BJ (cell line): ENCODE data around the gene HAPLN1. TPM values are rescaled to one million over a fixed set of nuclear protein-coding genes. Genes with fewer than 3 reads are reported as not detected.

Source experiments
- CTCF ChIA-PET: fragments of 350-600 bp; formaldehyde crosslinking; extraction: SDS; loops from one replicate; lab custom pipeline; 2021; ENCODE audit warnings: antibody characterized with exemption, inconsistent platforms; lab: Yijun Ruan, JAX
- POLR2A ChIA-PET: fragments of 300-600 bp; sonication (Branson Sonifier 250); formaldehyde crosslinking; extraction: SDS; loops from one replicate; lab custom pipeline; 2021; ENCODE audit warnings: antibody characterized with exemption; lab: Charles Lee
- DNase-seq: peaks from one replicate; pipeline ENCODE4 v3.0.0-alpha.2; 2011; ENCODE audit warnings: low read depth
- H3K27me3 ChIP-seq: 2 replicates; pipeline ENCODE4 v1.6.0; 2011; ENCODE audit warnings: low read length; ENCODE audit not compliant: control insufficient read depth, insufficient read depth
- H3K36me3 ChIP-seq: 2 replicates; pipeline ENCODE4 v1.5.1; 2011; ENCODE audit warnings: low read length; ENCODE audit not compliant: control insufficient read depth, insufficient read depth
- H3K4me3 ChIP-seq: 2 replicates; pipeline ENCODE4 v1.5.1; 2011; ENCODE audit warnings: low read depth, mild to moderate bottlenecking, control low read depth, low read length
- CTCF ChIP-seq: IDR thresholded peaks from 2 replicates; pipeline ENCODE4 v1.5.1; 2011; ENCODE audit warnings: low read depth, mild to moderate bottlenecking, control low read depth, inconsistent platforms, low read length, moderate library complexity; ENCODE audit not compliant: insufficient read depth
- polyA minus RNA-seq: library from RNA; depleted of rRNA, polyadenylated mRNA; stranded (reverse); fragments of >200 nt; gene quantifications from 2 replicates; pipeline ENCODE4 v1.2.3, GENCODE V29; 2011; rRNA and poly(A)+ RNA removed
- polyA plus RNA-seq: library from polyadenylated mRNA; depleted of rRNA; stranded (reverse); fragments of >200 nt; gene quantifications from 2 replicates; pipeline ENCODE4 v1.2.3, GENCODE V29; 2011; rRNA removed

HAPLN1 gene
- polyA plus RNA-seq, result 2.5 and 4.1 TPM in 2 replicates
- 1.1 and 2.3 TPM in 2 replicates for polyA minus RNA-seq

DNA sequence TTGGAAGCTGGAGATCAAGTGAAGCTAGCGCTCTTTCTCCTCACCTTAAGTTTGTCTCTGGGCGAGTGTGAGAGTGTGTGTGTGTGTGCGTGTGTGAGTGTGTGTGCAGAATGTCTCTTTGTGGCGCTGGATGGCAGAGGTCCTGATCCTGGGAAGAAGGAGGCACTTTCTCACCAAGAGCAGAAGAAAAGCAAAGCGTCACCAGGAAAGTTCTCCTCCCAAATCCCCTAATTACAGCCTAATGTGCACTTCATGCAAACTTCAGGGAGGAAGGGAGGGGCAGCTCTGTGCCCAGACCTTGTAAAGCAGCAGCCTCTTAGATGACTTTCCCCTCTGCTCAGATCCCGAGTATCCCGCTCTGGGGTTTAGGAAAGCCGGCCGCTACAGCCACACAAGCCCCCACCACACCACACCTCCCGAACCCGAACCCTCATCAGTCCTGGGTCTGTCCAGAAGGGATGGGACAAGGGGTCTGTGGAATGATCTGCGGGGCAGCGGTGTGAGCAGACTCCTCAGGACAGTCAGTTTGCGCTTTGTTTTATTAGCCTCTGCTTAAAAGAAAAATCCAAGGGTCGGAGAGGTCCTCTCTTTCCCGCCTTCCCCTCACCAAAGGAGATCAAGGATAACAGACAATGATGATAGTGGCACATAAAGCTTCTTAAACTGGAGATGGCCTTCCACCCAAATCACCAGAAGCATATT is at the start of gene HAPLN1:
TSS of gene HAPLN1 (minus strand) at position 20 of the 702 bp plus-strand sequence. CDS start 47,332 bp downstream, outside the sequence.
- Histone ChIP-seq H3K27me3 (peaks cover 8% of the 10 kb centered on the region), H3K4me3 (peak within 1 kb of the TSS; percentile 51), H3K36me3 (no peaks in the 10 kb centered on the region)
- CTCF ChIA-PET, result interaction anchor here (0.6 to 3.1 kb wide), 3 partner anchors 9 to 709 kb away, joined by 3 to 12 read pairs (median 4); no protein-coding TSS in a partner anchor
- no peak for TF ChIP-seq CTCF
- DNase-seq, result no peak
- POLR2A ChIA-PET, result no interaction called here

DNA sequence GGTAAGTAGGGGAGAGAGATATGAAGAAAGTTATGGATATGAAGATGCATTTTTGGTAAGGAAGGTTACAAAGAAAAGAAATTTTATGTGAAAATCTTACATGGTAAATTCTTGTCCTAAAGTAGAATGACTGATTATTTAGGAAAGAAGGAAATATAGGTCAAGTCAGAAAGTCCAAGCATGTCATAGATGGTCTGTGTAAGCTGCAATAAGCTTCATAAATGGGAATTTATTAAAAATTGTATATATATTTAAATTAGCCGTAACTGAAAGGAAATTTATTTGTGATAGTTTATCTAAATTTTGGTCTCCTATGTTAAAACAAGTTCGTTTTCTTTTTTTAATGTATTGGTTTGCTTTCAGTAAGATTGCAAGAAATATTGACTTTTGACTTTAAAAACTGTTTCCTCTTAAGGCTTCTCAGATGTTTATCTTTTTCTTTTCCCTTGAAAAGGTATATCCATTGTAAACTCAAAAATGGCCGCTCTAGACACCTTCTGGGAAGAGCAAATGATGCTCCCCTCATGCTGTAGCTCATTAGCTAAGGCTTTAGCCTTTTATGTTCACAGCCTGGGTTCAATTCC is 46.8 kb upstream of the HAPLN1 start:
- Histone ChIP-seq H3K36me3 (no peaks in the 10 kb centered on the region), H3K4me3 (no peak overlapping the region), H3K27me3 (no peaks in the 10 kb centered on the region)
- POLR2A ChIA-PET, result no interaction called here
- CTCF ChIA-PET, result no interaction called here
- DNase-seq, result no peak
- no peak for TF ChIP-seq CTCF

DNA sequence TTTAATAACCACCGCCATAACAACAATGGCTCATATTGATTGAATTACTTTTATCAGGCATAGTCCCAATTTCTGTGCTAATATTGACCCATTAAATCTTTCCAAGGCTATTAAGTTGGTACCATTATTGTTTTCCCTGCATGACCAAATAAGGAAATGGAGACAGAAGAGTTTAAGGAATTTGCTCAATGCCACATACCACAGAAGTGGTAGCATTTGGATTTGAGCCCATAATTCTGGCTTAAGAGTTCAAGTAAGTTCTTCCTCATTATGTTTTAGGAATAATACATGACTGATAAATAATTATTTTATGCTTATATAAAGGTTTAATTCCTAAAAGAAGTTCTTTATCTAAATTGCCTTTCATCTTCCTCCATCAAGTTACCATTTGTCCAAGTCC is 43.4 kb upstream of the HAPLN1 start:
- POLR2A ChIA-PET, result no interaction called here
- no peaks in the 10 kb centered on the region for H3K27me3 ChIP-seq
- no peaks in the 10 kb centered on the region for H3K36me3 ChIP-seq
- no peak for TF ChIP-seq CTCF
- no peak overlapping the region for H3K4me3 ChIP-seq
- DNase-seq, result no peak
- CTCF ChIA-PET, result no interaction called here

DNA sequence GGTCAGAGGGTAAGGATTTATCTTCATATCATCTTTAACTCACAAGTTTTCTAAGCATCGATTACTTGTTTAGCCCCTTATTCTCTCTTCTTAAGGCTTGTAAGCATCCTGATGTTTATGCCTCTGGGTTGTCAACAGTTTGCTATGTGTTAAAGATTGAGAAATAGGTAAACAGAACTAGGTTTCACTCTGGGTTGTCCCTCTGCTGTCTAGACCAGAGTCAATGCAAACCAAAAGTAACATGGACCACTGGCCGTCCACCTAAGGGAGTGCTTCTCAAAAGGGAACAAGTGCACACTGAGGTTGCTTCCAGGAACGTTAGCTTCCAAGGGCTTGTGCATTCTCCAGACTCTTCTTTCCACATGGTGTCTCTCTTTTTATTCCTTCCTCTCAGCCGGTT is 39.9 kb upstream of the HAPLN1 start:
- TF ChIP-seq CTCF, result no peak
- POLR2A ChIA-PET, result no interaction called here
- no peaks in the 10 kb centered on the region for H3K27me3 ChIP-seq
- DNase-seq, result no peak
- CTCF ChIA-PET, result no interaction called here
- no peaks in the 10 kb centered on the region for H3K36me3 ChIP-seq
- no peak overlapping the region for H3K4me3 ChIP-seq

- no peak overlapping the region for H3K4me3 ChIP-seq
- H3K36me3 ChIP-seq, result no peaks in the 10 kb centered on the region
- DNase-seq, result no peak
- no peaks in the 10 kb centered on the region for H3K27me3 ChIP-seq
- no peak for TF ChIP-seq CTCF
- POLR2A ChIA-PET, result no interaction called here
- CTCF ChIA-PET, result no interaction called here
Measured at GRCh38 chr5:83752700-83753099, 32.0 kb upstream of the HAPLN1 start.
